Panc1 (cell line): ENCODE results near the gene ZNF544. TPM values are rescaled to one million over a fixed set of nuclear protein-coding genes. Genes with fewer than 3 reads are reported as not detected.

Experiments used
- ATAC-seq: fragments of 200-7000 bp; cut with Tn5 transposase; 2 replicates; pipeline ENCODE4 v1.9.1; 2020; ENCODE audit warnings: mild to moderate bottlenecking, moderate library complexity
- BruUV-seq: library from RNA; stranded (reverse); fragments of 400-500 nt; replicated peaks from 2 replicates; lab custom pipeline; 2021; lab: Mats Ljungman, UMichigan
- CTCF ChIA-PET: fragments of 300-600 bp; sonication (Branson Sonifier 250); formaldehyde crosslinking; loops from one replicate; lab custom pipeline; 2022; ENCODE audit warnings: antibody characterized with exemption; lab: Charles Lee
- POLR2A ChIA-PET: fragments of 300-600 bp; sonication (Branson Sonifier 250); formaldehyde crosslinking; loops from one replicate; lab custom pipeline; 2022; ENCODE audit warnings: antibody characterized with exemption; lab: Charles Lee
- DNase-seq: peaks from one replicate; pipeline ENCODE4 v3.0.0-alpha.2; 2010; ENCODE audit warnings: low read depth, low spot score
- H3K27ac ChIP-seq: 2 replicates; pipeline ENCODE4 v1.5.1; 2011; ENCODE audit warnings: mild to moderate bottlenecking, low read length, inconsistent platforms
- H3K27me3 ChIP-seq: fragments of 200-500 bp; sonication (Bioruptor generic); 2 replicates; pipeline ENCODE4 v1.6.0; 2014; ENCODE audit warnings: low read length, inconsistent platforms; ENCODE audit not compliant: control insufficient read depth, insufficient read depth
- H3K36me3 ChIP-seq: fragments of 200-500 bp; sonication (Bioruptor generic); 2 replicates; pipeline ENCODE4 v1.5.1; 2014; ENCODE audit warnings: inconsistent platforms, mild to moderate bottlenecking, low read length, moderate library complexity; ENCODE audit not compliant: control insufficient read depth, insufficient read depth
- H3K4me1 ChIP-seq: 2 replicates; pipeline ENCODE4 v1.5.1; 2011; ENCODE audit warnings: inconsistent platforms, mild to moderate bottlenecking, low read length, moderate library complexity; ENCODE audit not compliant: control insufficient read depth, insufficient read depth
- H3K4me3 ChIP-seq, 2 experiments: 2 replicates each; pipeline ENCODE4 v1.5.1; 2011 to 2012; ENCODE audit warnings: low read depth in 2 of 2, low read length in 2 of 2, mild to moderate bottlenecking in 2 of 2, inconsistent platforms in 1 of 2, moderate library complexity in 1 of 2
- H3K9me3 ChIP-seq: fragments of 200-500 bp; sonication (Bioruptor generic); 2 replicates; pipeline ENCODE4 v1.5.1; 2014; ENCODE audit warnings: low read depth, mild to moderate bottlenecking, inconsistent platforms, low read length, moderate library complexity; ENCODE audit not compliant: control insufficient read depth, insufficient read depth
- CTCF ChIP-seq: fragments of 450-650 bp; IDR thresholded peaks from 2 replicates; pipeline ENCODE4 v1.5.1; 2017; ENCODE audit warnings: mild to moderate bottlenecking
- POLR2AphosphoS5 ChIP-seq: IDR thresholded peaks from 2 replicates; pipeline ENCODE4 v1.6.1; 2012; ENCODE audit warnings: mild to moderate bottlenecking, low read depth, low read length, moderate library complexity
- REST ChIP-seq, 2 experiments: IDR thresholded peaks; 2 replicates each; pipeline ENCODE4 v1.6.1; 2011 to 2012; ENCODE audit warnings: low read depth in 2 of 2, control low read depth in 1 of 2, low read length in 1 of 2, mild to moderate bottlenecking in 1 of 2, moderate library complexity in 1 of 2; ENCODE audit not compliant: insufficient read depth in 1 of 2
- SIN3A ChIP-seq: IDR thresholded peaks from 2 replicates; pipeline ENCODE4 v1.6.1; 2012; ENCODE audit warnings: low read depth, mild to moderate bottlenecking, low read length, moderate library complexity, borderline replicate concordance; ENCODE audit not compliant: insufficient read depth
- TCF7L2 ChIP-seq: IDR thresholded peaks from 2 replicates; pipeline ENCODE4 v1.6.1; 2011; ENCODE audit warnings: mild to moderate bottlenecking, low read depth, low read length, inconsistent platforms
- in situ Hi-C: cut with HindIII; loops from 2 replicates; pipeline ENCODE4 v1.10.0; 2016; ENCODE audit warnings: low sequenced_read_pairs, low pct_unique_long_range_greater_than_20kb
- intact Hi-C: fragments of 100-400 bp; cut with micrococcal nuclease; formaldehyde crosslinking; loops from one replicate; pipeline ENCODE4 v1.10.0; 2022; ENCODE audit not compliant: unreplicated experiment
- total RNA-seq: library from RNA; stranded (reverse); gene quantifications from one replicate; pipeline ENCODE4 v1.2.1, GENCODE V29; 2021; ENCODE audit not compliant: unreplicated experiment

The ZNF544 gene
- total RNA-seq, 1 experiment from 2014 or later, result 48.5 TPM

- H3K9me3 ChIP-seq, result peaks cover 82% of the 10 kb centered on the region
- CTCF ChIA-PET, result interaction anchor here (0.5 kb wide), 1 partner anchor 267 kb away, joined by 3 read pairs; no protein-coding TSS in a partner anchor
- in situ Hi-C loops, result no loop called here
Measured at GRCh38 chr19:58209577-58209976, 19.1 kb upstream of the ZNF544 start.

GRCh38 chr19:58212336-58213074, 16.2 kb upstream of the ZNF544 start:
- TSS peak; percentile 86 for BruUV-seq
- in situ Hi-C loops, result no loop called here
- TF ChIP-seq TCF7L2, result no peak
- no peak for TF ChIP-seq CTCF
- no peak for TF ChIP-seq POLR2AphosphoS5
- no peak for TF ChIP-seq SIN3A
- no peak for TF ChIP-seq REST (IDR thresholded peaks at IDR 0.05; ENCODE audit: insufficient read depth in 1 of 2, low read depth in 2 of 2, low read length in 1 of 2)
- H3K4me3 ChIP-seq, result no peak overlapping the region
- no peaks in the 10 kb centered on the region for H3K36me3 ChIP-seq
- peaks cover 64% of the 10 kb centered on the region for H3K9me3 ChIP-seq
- H3K27ac ChIP-seq, result no peak overlapping the region
- ChIA-PET CTCF (no interaction called here), POLR2A (no interaction called here)
- intact Hi-C loops, result no loop called here
- ATAC-seq, result no peak
- no peaks in the 10 kb centered on the region for H3K4me1 ChIP-seq
- no peak for DNase-seq
- H3K27me3 ChIP-seq, result no peaks in the 10 kb centered on the region

More at GRCh38 chr19:58209577-58209976, 19.1 kb upstream of the ZNF544 start:
- Histone ChIP-seq H3K27me3 (no peaks in the 10 kb centered on the region), H3K4me3 (no peak overlapping the region), H3K36me3 (no peaks in the 10 kb centered on the region), H3K27ac (no peak overlapping the region), H3K4me1 (no peaks in the 10 kb centered on the region)
- TF ChIP-seq SIN3A (no peak), REST (IDR thresholded peaks at IDR 0.05; ENCODE audit: insufficient read depth in 1 of 2, low read depth in 2 of 2, low read length in 1 of 2) (no peak), CTCF (no peak), TCF7L2 (no peak), POLR2AphosphoS5 (no peak)
- no peak for DNase-seq
- POLR2A ChIA-PET, result no interaction called here
- ATAC-seq, result no peak
- intact Hi-C loops, result no loop called here
- BruUV-seq, result no TSS peak
